ENCODE measurements around the gene ASGR2. TPM values are rescaled to one million over a fixed set of nuclear protein-coding genes. Genes with fewer than 3 reads are reported as not detected.
A peak's percentile ranks its signal among the peaks of the same experiment; 100 is the strongest.
"Not testable (repeated sequence)": the region's sequence is repeated elsewhere in the genome, so short reads cannot be mapped to it uniquely, and the experiment has no call there.

The ASGR2 gene
- total RNA-seq, 1 donor from 2014 or later = 1.3 TPM

- H3K27ac ChIP-seq = no peak overlapping the region
- no peak for TF ChIP-seq CTCF (IDR thresholded peaks at IDR 0.05)
- no peak for DNase-seq
- no peak overlapping the region for H3K4me3 ChIP-seq
- peaks cover 14% of the 10 kb centered on the region for H3K27me3 ChIP-seq
- H3K4me1 ChIP-seq = no peaks in the 10 kb centered on the region
- no peaks in the 10 kb centered on the region for H3K36me3 ChIP-seq
- no peaks in the 10 kb centered on the region for H3K9me3 ChIP-seq
- intact Hi-C loops (cut with DNase I) = no loop called here
- no peak for ATAC-seq
Measured at GRCh38 chr17:7123844-7124243, 9.2 kb upstream of the ASGR2 start.

- Histone ChIP-seq H3K27me3 (peaks cover 14% of the 10 kb centered on the region), H3K9me3 (no peaks in the 10 kb centered on the region), H3K4me1 (no peaks in the 10 kb centered on the region), H3K36me3 (no peaks in the 10 kb centered on the region), H3K4me3 (no peak overlapping the region), H3K27ac (no peak overlapping the region)
- DNase-seq (no peak), ATAC-seq (no peak)
- TF ChIP-seq CTCF (IDR thresholded peaks at IDR 0.05) = no peak
- intact Hi-C loops (cut with DNase I) = no loop called here
Measured at GRCh38 chr17:7122381-7122780, 7.8 kb upstream of the ASGR2 start.

GRCh38 chr17:7120635-7121034 lies 6.0 kb upstream of the ASGR2 start:
- H3K4me3 ChIP-seq; H3K36me3 ChIP-seq; intact Hi-C loops (cut with DNase I): not testable (repeated sequence)

GRCh38 chr17:7120123-7120522 lies 5.5 kb upstream of the ASGR2 start:
- H3K9me3 ChIP-seq = no peaks in the 10 kb centered on the region
- no peak for TF ChIP-seq CTCF (IDR thresholded peaks at IDR 0.05)
- H3K27me3 ChIP-seq = peaks cover 14% of the 10 kb centered on the region
- H3K4me3 ChIP-seq = no peak overlapping the region
- H3K4me1 ChIP-seq = no peaks in the 10 kb centered on the region
- H3K36me3 ChIP-seq = no peaks in the 10 kb centered on the region
- DNase-seq = no peak
- no peak for ATAC-seq
- no peak overlapping the region for H3K27ac ChIP-seq
- intact Hi-C loops (cut with DNase I) = no loop called here

More at GRCh38 chr17:7120635-7121034, 6.0 kb upstream of the ASGR2 start:
- not testable (repeated sequence) for H3K4me1 ChIP-seq, H3K9me3 ChIP-seq
- Histone ChIP-seq H3K27me3 (peaks cover 14% of the 10 kb centered on the region), H3K27ac (peak overlapping the region; percentile 11)
- peak; percentile 70 for ATAC-seq
- peak; percentile 64 for DNase-seq

- peak; percentile 51 for DNase-seq
- intact Hi-C loops (cut with DNase I) = no loop called here
- no peak for ATAC-seq
Measured at GRCh38 chr17:7119314-7119713, 4.7 kb upstream of the ASGR2 start.

More at GRCh38 chr17:7119314-7119713, 4.7 kb upstream of the ASGR2 start:
- Histone ChIP-seq H3K27me3 (peaks cover 14% of the 10 kb centered on the region), H3K4me1 (no peaks in the 10 kb centered on the region), H3K9me3 (no peaks in the 10 kb centered on the region), H3K27ac (no peak overlapping the region), H3K4me3 (no peak overlapping the region), H3K36me3 (no peaks in the 10 kb centered on the region)
- TF ChIP-seq CTCF (IDR thresholded peaks at IDR 0.05) = no peak

Measured in upper lobe of right lung (tissue), 1 donor.